Keratinocyte (primary cell): ENCODE data around the gene TYRO3. TPM values are rescaled to one million over a fixed set of nuclear protein-coding genes. Genes with fewer than 3 reads are reported as not detected.

ENCODE experiments used
- DNase-seq: peaks from one replicate; pipeline ENCODE4 v3.0.0-alpha.2; 2011; ENCODE audit warnings: low read depth, missing footprints, low spot score
- FAIRE-seq: peaks from 2 replicates; lab custom pipeline; 2011; peaks lifted over from hg19 to GRCh38; lab: Jason Lieb, UNC
- H2AFZ ChIP-seq: 2 replicates; pipeline ENCODE4 v1.6.0; 2012; ENCODE audit warnings: low read length, control low read depth, inconsistent platforms; ENCODE audit not compliant: control insufficient read depth
- H3K27ac ChIP-seq: 2 replicates; pipeline ENCODE4 v1.5.1; 2011; ENCODE audit warnings: low read length; ENCODE audit not compliant: control insufficient read depth, insufficient read depth
- H3K27me3 ChIP-seq: 3 replicates; pipeline ENCODE4 v1.6.0; 2011; ENCODE audit warnings: low read length; ENCODE audit not compliant: control insufficient read depth, insufficient read depth; ENCODE audit errors: extremely low read depth
- H3K36me3 ChIP-seq, 2 experiments: 2 replicates in 1 of 2; 3 replicates in 1 of 2; pipeline ENCODE4 v1.5.1; 2011; ENCODE audit warnings: low read length in 2 of 2, mild to moderate bottlenecking in 1 of 2; ENCODE audit not compliant: control insufficient read depth in 2 of 2, insufficient read depth in 2 of 2; ENCODE audit errors: extremely low read depth in 1 of 2
- H3K4me1 ChIP-seq: 3 replicates; pipeline ENCODE4 v1.5.1; 2011; ENCODE audit warnings: low read length; ENCODE audit not compliant: control insufficient read depth, insufficient read depth; ENCODE audit errors: extremely low read depth
- H3K4me2 ChIP-seq: 3 replicates; pipeline ENCODE4 v1.6.0; 2011; ENCODE audit warnings: low read depth, low read length; ENCODE audit not compliant: control insufficient read depth, insufficient read depth; ENCODE audit errors: extremely low read depth
- H3K4me3 ChIP-seq, 3 experiments: fragments of 200-600 bp in 1 of 3; sonication (generic) in 1 of 3; 2 replicates in 2 of 3; 3 replicates in 1 of 3; pipeline ENCODE4 v1.5.1; 2011 to 2016; ENCODE audit warnings: low read length in 3 of 3, mild to moderate bottlenecking in 3 of 3, control low read depth in 2 of 3, inconsistent platforms in 1 of 3, low read depth in 1 of 3, mixed read lengths in 1 of 3, mixed run types in 1 of 3, moderate library complexity in 1 of 3; ENCODE audit not compliant: control insufficient read depth in 2 of 3, insufficient read depth in 2 of 3; ENCODE audit errors: extremely low read depth in 1 of 3
- H3K79me2 ChIP-seq: 2 replicates; pipeline ENCODE4 v1.6.0; 2012; ENCODE audit warnings: low read length; ENCODE audit not compliant: control insufficient read depth, insufficient read depth
- H3K9ac ChIP-seq: 3 replicates; pipeline ENCODE4 v1.6.0; 2011; ENCODE audit warnings: low read length; ENCODE audit not compliant: control insufficient read depth, insufficient read depth; ENCODE audit errors: extremely low read depth
- H3K9me1 ChIP-seq: 3 replicates; pipeline ENCODE4 v1.6.0; 2011; ENCODE audit warnings: low read length; ENCODE audit not compliant: control insufficient read depth, insufficient read depth; ENCODE audit errors: extremely low read depth
- H3K9me3 ChIP-seq: 2 replicates; pipeline ENCODE4 v1.5.1; 2012; ENCODE audit warnings: low read depth, low read length; ENCODE audit not compliant: control insufficient read depth
- H4K20me1 ChIP-seq: 3 replicates; pipeline ENCODE4 v1.6.0; 2011; ENCODE audit warnings: low read length; ENCODE audit not compliant: control insufficient read depth, insufficient read depth; ENCODE audit errors: extremely low read depth
- CTCF ChIP-seq, 3 experiments: IDR thresholded peaks in 1 of 3; conservative IDR thresholded peaks in 1 of 3; optimal IDR thresholded peaks in 1 of 3; 2 replicates in 2 of 3; 3 replicates in 1 of 3; pipeline versions ENCODE3 to v1.5.1; 2011; ENCODE audit warnings: low read length in 3 of 3, mild to moderate bottlenecking in 3 of 3, moderate library complexity in 2 of 3, control low read depth in 1 of 3, inconsistent platforms in 1 of 3; ENCODE audit not compliant: insufficient read depth in 2 of 3; ENCODE audit errors: extremely low read depth in 1 of 3
- EZH2 ChIP-seq: IDR thresholded peaks from one replicate; pipeline ENCODE4 v1.6.1; 2012; ENCODE audit warnings: inconsistent platforms, mild to moderate bottlenecking, low read length, moderate library complexity
- dilution Hi-C: fragments of 300-500 bp; cut with MboI; formaldehyde crosslinking; loops from one replicate; pipeline ENCODE4 v1.7.0; 2020; ENCODE audit warnings: low sequenced_read_pairs; ENCODE audit not compliant: extremely low pct_ligation_motif_present
- polyA plus RNA-seq, 5 experiments: library from polyadenylated mRNA; depleted of rRNA in 3 of 5; stranded (reverse) in 3 of 5; stranded (forward) in 1 of 5; unstranded in 1 of 5; fragments of >200 nt; gene quantifications; 1 replicate in 1 of 5; 2 replicates in 3 of 5; 3 replicates in 1 of 5; pipeline versions ENCODE4 v1.2.1 to v1.2.3, GENCODE V29; 2011 to 2012; ENCODE audit warnings: missing spikeins in 2 of 5, low read depth in 1 of 5, low replicate concordance in 1 of 5

Gene TYRO3
- polyA plus RNA-seq, 1 donor (not counting 4 experiments of a cell fraction or from before 2014, with no cell fraction given) = 9.0 TPM

DNA sequence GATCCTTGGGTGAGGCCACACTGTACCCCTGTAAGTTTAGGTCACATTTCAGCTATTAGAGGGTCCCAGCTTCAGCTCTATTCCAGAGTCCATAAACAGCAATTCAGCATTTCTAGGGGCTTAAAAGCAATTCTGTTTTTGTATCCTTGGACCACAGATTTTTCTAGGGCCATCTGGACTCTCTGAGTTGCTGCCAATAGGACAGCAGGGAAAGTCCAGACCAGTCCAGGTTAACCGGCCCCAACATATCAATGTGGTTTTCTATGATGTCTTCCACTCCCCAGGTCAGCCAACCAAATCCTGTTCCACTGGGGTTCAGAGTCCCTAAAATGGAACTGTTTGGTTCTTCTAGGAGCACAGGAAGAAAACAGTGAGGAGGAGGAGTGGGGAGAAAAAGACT lies 40.0 kb downstream of the TYRO3 start:
- no peak overlapping the region for H3K4me3 ChIP-seq
- no peaks in the 10 kb centered on the region for H3K36me3 ChIP-seq
- DNase-seq = no peak
- no peaks in the 10 kb centered on the region for H3K9me3 ChIP-seq
- H3K27ac ChIP-seq = no peak overlapping the region
- H3K4me2 ChIP-seq = no peak overlapping the region
- dilution Hi-C loops = no loop called here
- H3K27me3 ChIP-seq = no peaks in the 10 kb centered on the region
- peaks cover 2% of the 10 kb centered on the region for H3K4me1 ChIP-seq
- no peak for FAIRE-seq
- H2AFZ ChIP-seq = no peak overlapping the region
- no peaks in the 10 kb centered on the region for H4K20me1 ChIP-seq
- no peaks in the 10 kb centered on the region for H3K9me1 ChIP-seq
- no peak overlapping the region for H3K9ac ChIP-seq
- no peaks in the 10 kb centered on the region for H3K79me2 ChIP-seq
- no peak for TF ChIP-seq CTCF (optimal IDR thresholded peaks at IDR 0.05 in 1 of 3, IDR thresholded peaks at IDR 0.05 in 1 of 3, conservative IDR thresholded peaks at IDR 0.05 in 1 of 3; ENCODE audit: extremely low read depth in 1 of 3, insufficient read depth in 2 of 3, low read length in 3 of 3)
- TF ChIP-seq EZH2 = no peak

DNA sequence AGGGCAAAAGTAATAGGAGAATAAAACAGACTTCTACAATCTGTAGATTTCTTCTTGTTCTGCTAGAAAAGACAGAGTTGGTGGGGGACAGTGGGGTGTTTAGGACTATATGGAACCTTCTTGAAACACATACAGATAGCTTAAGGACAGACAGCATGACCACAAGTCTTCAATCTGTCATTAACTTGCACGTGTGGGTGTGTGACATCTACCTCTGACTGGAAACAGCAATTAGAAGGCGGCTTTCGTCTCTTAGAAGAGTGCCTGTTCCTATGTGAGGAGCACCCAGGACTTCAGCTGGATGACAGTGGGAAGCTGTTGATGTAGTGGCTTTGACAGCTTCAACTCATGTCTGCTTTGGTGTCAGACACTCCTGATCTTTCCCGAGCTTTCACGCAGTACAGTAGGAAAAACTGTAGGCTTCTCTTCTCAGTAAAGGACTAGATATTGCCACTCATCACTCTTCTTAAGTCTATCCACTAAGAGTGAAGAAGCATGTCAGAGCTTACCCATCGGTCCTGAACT lies 44.5 kb downstream of the TYRO3 start:
- Histone ChIP-seq H3K4me3 (no peak overlapping the region), H3K9me3 (no peaks in the 10 kb centered on the region), H4K20me1 (no peaks in the 10 kb centered on the region), H3K27ac (no peak overlapping the region), H3K36me3 (no peaks in the 10 kb centered on the region), H3K4me2 (peak overlapping the region; percentile 83), H2AFZ (no peak overlapping the region), H3K4me1 (peaks cover 11% of the 10 kb centered on the region), H3K27me3 (no peaks in the 10 kb centered on the region), H3K9me1 (no peaks in the 10 kb centered on the region), H3K79me2 (no peaks in the 10 kb centered on the region), H3K9ac (no peak overlapping the region)
- DNase-seq = no peak
- TF ChIP-seq CTCF (optimal IDR thresholded peaks at IDR 0.05 in 1 of 3, IDR thresholded peaks at IDR 0.05 in 1 of 3, conservative IDR thresholded peaks at IDR 0.05 in 1 of 3; ENCODE audit: extremely low read depth in 1 of 3, insufficient read depth in 2 of 3, low read length in 3 of 3) (no peak), EZH2 (no peak)
- FAIRE-seq = no peak
- dilution Hi-C loops = no loop called here
